ENCODE measurements around the gene NSG1.
"Not testable (repeated sequence)": the region's sequence is repeated elsewhere in the genome, so short reads cannot be mapped to it uniquely, and the experiment has no call there.

NSG1 gene

GRCh38 chr4:4420421-4420820 is 33.5 kb downstream of the NSG1 start:
- Histone ChIP-seq H3K9me3 (ENCODE audit: control insufficient read depth, low read length) (no peaks in the 10 kb centered on the region), H3K27ac (ENCODE audit: low read depth, low read length, severe bottlenecking) (no peak overlapping the region), H3K4me1 (ENCODE audit: control insufficient read depth, insufficient read depth, low read length, poor library complexity, severe bottlenecking) (no peaks in the 10 kb centered on the region), H3K36me3 (ENCODE audit: control insufficient read depth, insufficient read depth, low read length) (peaks cover 68% of the 10 kb centered on the region), H3K4me3 (ENCODE audit: extremely low read depth, insufficient read depth, low read length, poor library complexity, severe bottlenecking) (no peak overlapping the region)
- WGBS, 2 experiments (ENCODE audit: insufficient coverage in 2 of 2), result 90 to 95% methylated on average over 10 to 11 of the region's 12 CpGs

GRCh38 chr4:4421356-4421755 is 34.5 kb downstream of the NSG1 start:
- Histone ChIP-seq H3K27ac (ENCODE audit: low read depth, low read length, severe bottlenecking) (no peak overlapping the region), H3K9me3 (ENCODE audit: control insufficient read depth, low read length) (no peaks in the 10 kb centered on the region), H3K36me3 (ENCODE audit: control insufficient read depth, insufficient read depth, low read length) (peaks cover 60% of the 10 kb centered on the region), H3K4me3 (ENCODE audit: extremely low read depth, insufficient read depth, low read length, poor library complexity, severe bottlenecking) (no peak overlapping the region), H3K4me1 (ENCODE audit: control insufficient read depth, insufficient read depth, low read length, poor library complexity, severe bottlenecking) (no peaks in the 10 kb centered on the region)
- WGBS, 2 experiments (ENCODE audit: insufficient coverage in 2 of 2), result 96 to 98% methylated on average over 5 to 9 of the region's 11 CpGs

- WGBS, 2 experiments (ENCODE audit: insufficient coverage in 2 of 2), result 96 to 99% methylated on average over 6 to 7 of the region's 7 CpGs
- not testable (repeated sequence) for H3K27ac ChIP-seq (ENCODE audit: low read depth, low read length, severe bottlenecking); H3K9me3 ChIP-seq (ENCODE audit: control insufficient read depth, low read length); H3K4me1 ChIP-seq (ENCODE audit: control insufficient read depth, insufficient read depth, low read length, poor library complexity, severe bottlenecking); H3K4me3 ChIP-seq (ENCODE audit: extremely low read depth, insufficient read depth, low read length, poor library complexity, severe bottlenecking)
- H3K36me3 ChIP-seq (ENCODE audit: control insufficient read depth, insufficient read depth, low read length), result peaks cover 63% of the 10 kb centered on the region
These were observed 35.2 kb downstream of the NSG1 start for GRCh38 chr4:4422117-4422516.

GRCh38 chr4:4422856-4423499 is 36.1 kb downstream of the NSG1 start:
- Histone ChIP-seq H3K27ac (ENCODE audit: low read depth, low read length, severe bottlenecking) (no peak overlapping the region), H3K36me3 (ENCODE audit: control insufficient read depth, insufficient read depth, low read length) (peaks cover 63% of the 10 kb centered on the region)
- WGBS, 2 experiments (ENCODE audit: insufficient coverage in 2 of 2), result 87 to 90% methylated on average over 11 of the region's 12 CpGs

GRCh38 chr4:4423706-4424498 is 37.0 kb downstream of the NSG1 start:
- no peak overlapping the region for H3K27ac ChIP-seq (ENCODE audit: low read depth, low read length, severe bottlenecking)
- no peak overlapping the region for H3K4me3 ChIP-seq (ENCODE audit: extremely low read depth, insufficient read depth, low read length, poor library complexity, severe bottlenecking)
- peaks cover 18% of the 10 kb centered on the region for H3K4me1 ChIP-seq (ENCODE audit: control insufficient read depth, insufficient read depth, low read length, poor library complexity, severe bottlenecking)
- no peaks in the 10 kb centered on the region for H3K9me3 ChIP-seq (ENCODE audit: control insufficient read depth, low read length)
- 68 to 73% methylated on average over 5 to 6 of the region's 9 CpGs for WGBS, 2 experiments (ENCODE audit: insufficient coverage in 2 of 2)
- H3K36me3 ChIP-seq (ENCODE audit: control insufficient read depth, insufficient read depth, low read length), result peaks cover 57% of the 10 kb centered on the region

More at GRCh38 chr4:4422856-4423499, 36.1 kb downstream of the NSG1 start:
- Histone ChIP-seq H3K9me3 (ENCODE audit: control insufficient read depth, low read length) (no peaks in the 10 kb centered on the region), H3K4me1 (ENCODE audit: control insufficient read depth, insufficient read depth, low read length, poor library complexity, severe bottlenecking) (peaks cover 15% of the 10 kb centered on the region), H3K4me3 (ENCODE audit: extremely low read depth, insufficient read depth, low read length, poor library complexity, severe bottlenecking) (no peak overlapping the region)

- no peak overlapping the region for H3K27ac ChIP-seq (ENCODE audit: low read depth, low read length, severe bottlenecking)
- peaks cover 51% of the 10 kb centered on the region for H3K36me3 ChIP-seq (ENCODE audit: control insufficient read depth, insufficient read depth, low read length)
- WGBS, 2 experiments (ENCODE audit: insufficient coverage in 2 of 2), result 84 to 86% methylated on average over 4 to 8 of the region's 8 CpGs
- no peak overlapping the region for H3K4me3 ChIP-seq (ENCODE audit: extremely low read depth, insufficient read depth, low read length, poor library complexity, severe bottlenecking)
- H3K4me1 ChIP-seq (ENCODE audit: control insufficient read depth, insufficient read depth, low read length, poor library complexity, severe bottlenecking), result peaks cover 18% of the 10 kb centered on the region
- H3K9me3 ChIP-seq (ENCODE audit: control insufficient read depth, low read length), result no peaks in the 10 kb centered on the region
These were observed 37.7 kb downstream of the NSG1 start for GRCh38 chr4:4424499-4425115.

- peaks cover 18% of the 10 kb centered on the region for H3K4me1 ChIP-seq (ENCODE audit: control insufficient read depth, insufficient read depth, low read length, poor library complexity, severe bottlenecking)
- H3K9me3 ChIP-seq (ENCODE audit: control insufficient read depth, low read length), result no peaks in the 10 kb centered on the region
- H3K36me3 ChIP-seq (ENCODE audit: control insufficient read depth, insufficient read depth, low read length), result peaks cover 45% of the 10 kb centered on the region
- no peak overlapping the region for H3K4me3 ChIP-seq (ENCODE audit: extremely low read depth, insufficient read depth, low read length, poor library complexity, severe bottlenecking)
- H3K27ac ChIP-seq (ENCODE audit: low read depth, low read length, severe bottlenecking), result no peak overlapping the region
- WGBS, 2 experiments (ENCODE audit: insufficient coverage in 2 of 2), result 87 to 94% methylated on average over 11 of the region's 13 CpGs
These were observed 38.3 kb downstream of the NSG1 start for GRCh38 chr4:4425119-4425690.

- Histone ChIP-seq H3K9me3 (ENCODE audit: control insufficient read depth, low read length) (no peaks in the 10 kb centered on the region), H3K27ac (ENCODE audit: low read depth, low read length, severe bottlenecking) (no peak overlapping the region), H3K36me3 (ENCODE audit: control insufficient read depth, insufficient read depth, low read length) (peaks cover 40% of the 10 kb centered on the region), H3K4me3 (ENCODE audit: extremely low read depth, insufficient read depth, low read length, poor library complexity, severe bottlenecking) (no peak overlapping the region), H3K4me1 (ENCODE audit: control insufficient read depth, insufficient read depth, low read length, poor library complexity, severe bottlenecking) (peaks cover 18% of the 10 kb centered on the region)
- 95 to 96% methylated on average over 6 to 7 of the region's 7 CpGs for WGBS, 2 experiments (ENCODE audit: insufficient coverage in 2 of 2)
These were observed 38.8 kb downstream of the NSG1 start for GRCh38 chr4:4425696-4426095.

GRCh38 chr4:4426511-4427120 is 39.7 kb downstream of the NSG1 start:
- H3K4me3 ChIP-seq (ENCODE audit: extremely low read depth, insufficient read depth, low read length, poor library complexity, severe bottlenecking), result no peak overlapping the region
- H3K4me1 ChIP-seq (ENCODE audit: control insufficient read depth, insufficient read depth, low read length, poor library complexity, severe bottlenecking), result peaks cover 22% of the 10 kb centered on the region
- 70 to 77% methylated on average over 10 to 11 of the region's 11 CpGs for WGBS, 2 experiments (ENCODE audit: insufficient coverage in 2 of 2)
- no peaks in the 10 kb centered on the region for H3K9me3 ChIP-seq (ENCODE audit: control insufficient read depth, low read length)
- peaks cover 33% of the 10 kb centered on the region for H3K36me3 ChIP-seq (ENCODE audit: control insufficient read depth, insufficient read depth, low read length)
- H3K27ac ChIP-seq (ENCODE audit: low read depth, low read length, severe bottlenecking), result peak overlapping the region; percentile 10

GRCh38 chr4:4427121-4427870 is 40.4 kb downstream of the NSG1 start:
- H3K4me1 ChIP-seq (ENCODE audit: control insufficient read depth, insufficient read depth, low read length, poor library complexity, severe bottlenecking), result peaks cover 22% of the 10 kb centered on the region
- no peak overlapping the region for H3K4me3 ChIP-seq (ENCODE audit: extremely low read depth, insufficient read depth, low read length, poor library complexity, severe bottlenecking)
- no peaks in the 10 kb centered on the region for H3K9me3 ChIP-seq (ENCODE audit: control insufficient read depth, low read length)
- peak overlapping the region; percentile 10 for H3K27ac ChIP-seq (ENCODE audit: low read depth, low read length, severe bottlenecking)
- WGBS, 2 experiments (ENCODE audit: insufficient coverage in 2 of 2), result 59 to 62% methylated on average over 8 to 9 of the region's 12 CpGs
- H3K36me3 ChIP-seq (ENCODE audit: control insufficient read depth, insufficient read depth, low read length), result peaks cover 32% of the 10 kb centered on the region
